Measurements from ENCODE around the gene MVK. TPM values are rescaled to one million over a fixed set of nuclear protein-coding genes. Genes with fewer than 3 reads are reported as not detected.

Gene MVK
- total RNA-seq, 2 donors from 2014 or later = 12.8 to 22.6 TPM

DNA sequence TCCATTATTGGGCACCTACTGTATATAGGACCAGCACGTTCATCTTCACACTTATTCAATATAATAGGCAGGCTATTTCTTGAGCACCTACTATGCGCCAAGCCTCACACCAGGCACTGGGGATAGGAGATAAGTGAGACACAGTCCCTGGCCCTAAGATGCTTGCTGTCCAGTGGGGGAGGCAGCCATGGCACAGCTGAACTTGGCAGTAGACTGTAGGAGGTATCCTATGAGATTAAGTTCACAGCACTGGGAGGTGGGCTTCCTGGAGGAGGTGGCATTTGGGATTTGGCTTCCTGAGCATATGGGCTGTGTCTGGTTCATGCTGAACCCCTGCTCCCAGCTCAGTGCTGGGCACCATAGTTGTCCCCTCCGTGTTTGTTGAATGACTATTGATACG is 65.1 kb downstream of the MVK start:
- WGBS, 2 experiments (ENCODE audit: insufficient coverage in 1 of 2, insufficient read length in 1 of 2) = 83% methylated on average over 4 of the region's 4 CpGs; no CpG with 5 or more reads in 1 of the 2 experiments
- Histone ChIP-seq H3K9ac (ENCODE audit: extremely low read depth, low read length, poor library complexity, severe bottlenecking) (no peak overlapping the region), H3K4me3 (ENCODE audit: low read length) (no peak overlapping the region), H3K27ac (ENCODE audit: low read depth, low read length) (no peak overlapping the region), H3K9me3 (ENCODE audit: control insufficient read depth, low read length) (no peaks in the 10 kb centered on the region), H3K27me3 (ENCODE audit: control insufficient read depth, insufficient read depth, low read length, poor library complexity, severe bottlenecking) (no peaks in the 10 kb centered on the region), H3K4me1 (ENCODE audit: control insufficient read depth, insufficient read depth, low read length) (no peaks in the 10 kb centered on the region), H3K36me3 (ENCODE audit: control insufficient read depth, insufficient read depth, low read length) (no peaks in the 10 kb centered on the region)
- no peaks in the 10 kb centered on the region for H3K9me3 Mint-ChIP-seq
- no peaks in the 10 kb centered on the region for H3K27me3 Mint-ChIP-seq (ENCODE audit: insufficient read depth)
- no peak overlapping the region for H3K27ac Mint-ChIP-seq
- no peak for TF ChIP-seq CTCF (conservative IDR thresholded peaks at IDR 0.05)
- H3K36me3 Mint-ChIP-seq (ENCODE audit: low read depth) = no peaks in the 10 kb centered on the region
- no peak overlapping the region for H3K4me3 Mint-ChIP-seq
- DNase-seq = no peak
- no peaks in the 10 kb centered on the region for H3K4me1 Mint-ChIP-seq

DNA sequence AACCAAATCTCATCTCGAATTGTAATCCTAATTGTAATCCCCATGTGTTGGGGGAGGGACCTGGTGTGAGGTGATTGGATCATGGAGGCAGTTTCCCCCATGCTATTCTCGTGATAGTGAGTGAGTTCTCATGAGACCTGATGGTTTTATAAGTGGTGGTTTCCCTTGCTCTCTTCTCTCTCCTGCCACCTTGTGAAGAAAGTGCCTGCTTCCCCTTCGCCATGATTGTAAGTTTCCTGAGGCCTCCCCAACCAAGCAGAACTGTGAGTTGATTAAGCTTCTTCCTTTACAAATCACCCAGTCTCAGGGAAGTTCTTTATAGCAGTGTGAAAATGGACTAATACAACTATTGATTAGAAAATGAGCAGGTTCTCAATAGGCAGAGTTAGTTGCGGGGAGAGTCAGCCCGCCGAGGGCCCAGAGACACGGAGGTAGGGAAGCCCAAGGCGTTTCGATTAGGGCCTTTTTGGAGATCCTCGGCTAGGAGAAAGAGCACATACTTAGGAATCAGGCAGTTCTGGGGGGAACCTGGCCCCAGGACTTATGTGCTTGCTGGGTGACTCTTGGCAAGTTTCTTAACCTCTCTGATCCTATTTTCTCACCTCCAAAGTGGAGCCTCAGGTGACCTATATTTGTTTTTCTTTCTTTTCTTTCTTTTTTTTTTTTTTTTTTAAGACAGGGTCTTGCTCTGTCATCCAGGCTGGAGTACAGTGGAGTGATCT is 65.7 kb downstream of the MVK start:
- TF ChIP-seq CTCF (conservative IDR thresholded peaks at IDR 0.05) = no peak
- no peaks in the 10 kb centered on the region for H3K9me3 Mint-ChIP-seq

GRCh38 chr12:109640961-109641360 is 67.4 kb downstream of the MVK start:
- no peak for DNase-seq
- 84 to 91% methylated on average over 3 of the region's 3 CpGs for WGBS, 2 experiments (ENCODE audit: insufficient coverage in 1 of 2, insufficient read length in 1 of 2)
- Mint-ChIP-seq H3K4me3 (no peak overlapping the region), H3K9me3 (no peaks in the 10 kb centered on the region), H3K36me3 (ENCODE audit: low read depth) (no peaks in the 10 kb centered on the region), H3K4me1 (no peaks in the 10 kb centered on the region), H3K27ac (no peak overlapping the region), H3K27me3 (ENCODE audit: insufficient read depth) (no peaks in the 10 kb centered on the region)
- Histone ChIP-seq H3K9ac (ENCODE audit: extremely low read depth, low read length, poor library complexity, severe bottlenecking) (no peak overlapping the region), H3K27ac (ENCODE audit: low read depth, low read length) (no peak overlapping the region), H3K27me3 (ENCODE audit: control insufficient read depth, insufficient read depth, low read length, poor library complexity, severe bottlenecking) (no peaks in the 10 kb centered on the region), H3K36me3 (ENCODE audit: control insufficient read depth, insufficient read depth, low read length) (no peaks in the 10 kb centered on the region), H3K4me3 (ENCODE audit: low read length) (no peak overlapping the region), H3K9me3 (ENCODE audit: control insufficient read depth, low read length) (no peaks in the 10 kb centered on the region), H3K4me1 (ENCODE audit: control insufficient read depth, insufficient read depth, low read length) (peaks cover 11% of the 10 kb centered on the region)
- no peak for TF ChIP-seq CTCF (conservative IDR thresholded peaks at IDR 0.05)

More for the DNA sequence above, 65.7 kb downstream of the MVK start:
- WGBS, 2 experiments (ENCODE audit: insufficient coverage in 1 of 2, insufficient read length in 1 of 2) = 73 to 83% methylated on average over 5 to 10 of the region's 10 CpGs
- Mint-ChIP-seq H3K27me3 (ENCODE audit: insufficient read depth) (no peaks in the 10 kb centered on the region), H3K36me3 (ENCODE audit: low read depth) (no peaks in the 10 kb centered on the region), H3K27ac (no peak overlapping the region), H3K4me3 (no peak overlapping the region), H3K4me1 (no peaks in the 10 kb centered on the region)
- no peak overlapping the region for H3K9ac ChIP-seq (ENCODE audit: extremely low read depth, low read length, poor library complexity, severe bottlenecking)
- no peaks in the 10 kb centered on the region for H3K27me3 ChIP-seq (ENCODE audit: control insufficient read depth, insufficient read depth, low read length, poor library complexity, severe bottlenecking)
- no peak overlapping the region for H3K27ac ChIP-seq (ENCODE audit: low read depth, low read length)
- no peaks in the 10 kb centered on the region for H3K9me3 ChIP-seq (ENCODE audit: control insufficient read depth, low read length)
- no peak for DNase-seq
- H3K36me3 ChIP-seq (ENCODE audit: control insufficient read depth, insufficient read depth, low read length) = no peaks in the 10 kb centered on the region
- H3K4me3 ChIP-seq (ENCODE audit: low read length) = no peak overlapping the region
- H3K4me1 ChIP-seq (ENCODE audit: control insufficient read depth, insufficient read depth, low read length) = no peaks in the 10 kb centered on the region

All from endodermal cell (in vitro differentiated cells).